KMS-11 (cell line): Measurements from ENCODE around the gene CCDC175.

Experiments
- H2AFZ ChIP-seq: fragments of 200-600 bp; sonication (generic); 2 replicates; pipeline ENCODE4 v1.6.1; 2016; ENCODE audit warnings: antibody characterized with exemption, mixed run types, low read depth
- H3K27ac ChIP-seq: fragments of 200-600 bp; sonication (generic); 2 replicates; pipeline ENCODE4 v1.6.1; 2016; ENCODE audit warnings: mild to moderate bottlenecking, mixed run types
- H3K27me3 ChIP-seq: fragments of 200-600 bp; sonication (generic); 2 replicates; pipeline ENCODE4 v1.6.1; 2017; ENCODE audit warnings: mild to moderate bottlenecking, low read depth, mixed run types, moderate library complexity; ENCODE audit not compliant: insufficient read depth
- H3K36me3 ChIP-seq: fragments of 200-600 bp; sonication (generic); 2 replicates; pipeline ENCODE4 v1.6.1; 2017; ENCODE audit warnings: mild to moderate bottlenecking, mixed run types; ENCODE audit not compliant: insufficient read depth
- H3K4me1 ChIP-seq: fragments of 200-600 bp; sonication (generic); 2 replicates; pipeline ENCODE4 v1.6.1; 2016; ENCODE audit warnings: mild to moderate bottlenecking, low read depth, mixed run types; ENCODE audit not compliant: poor library complexity, severe bottlenecking
- H3K4me2 ChIP-seq: fragments of 200-600 bp; sonication (generic); 2 replicates; pipeline ENCODE4 v1.7.0; 2016; ENCODE audit warnings: mild to moderate bottlenecking, mixed run types
- H3K4me3 ChIP-seq: fragments of 200-600 bp; sonication (generic); IDR thresholded peaks from 2 replicates; pipeline ENCODE4 v1.6.1; 2017; ENCODE audit warnings: low read depth, low read length, mixed read lengths; ENCODE audit not compliant: insufficient read depth
- H3K79me2 ChIP-seq: fragments of 200-600 bp; sonication (generic); 2 replicates; pipeline ENCODE4 v1.6.1; 2016; ENCODE audit warnings: low read depth, mixed run types; ENCODE audit not compliant: insufficient read depth
- H3K9ac ChIP-seq: fragments of 200-600 bp; sonication (generic); 2 replicates; pipeline ENCODE4 v1.6.1; 2016; ENCODE audit warnings: mild to moderate bottlenecking, mixed run types
- H4K20me1 ChIP-seq: fragments of 200-600 bp; sonication (generic); 2 replicates; pipeline ENCODE4 v1.6.1; 2016; ENCODE audit warnings: mild to moderate bottlenecking, mixed run types; ENCODE audit not compliant: insufficient read depth
- TF ChIP-seq, protein P1 (sequence below): fragments of 200-600 bp; sonication (generic); conservative IDR thresholded peaks from 2 replicates; pipeline ENCODE4 v1.6.1; 2017; ENCODE audit warnings: low read depth, mild to moderate bottlenecking, antibody characterized with exemption, low read length, moderate library complexity, mixed read lengths

CCDC175 gene

GRCh38 chr14:59564366-59564765 is 12.2 kb downstream of the CCDC175 start:
- Histone ChIP-seq H3K27ac (no peak overlapping the region), H2AFZ (no peak overlapping the region), H3K36me3 (no peaks in the 10 kb centered on the region), H3K4me2 (no peak overlapping the region), H3K79me2 (no peaks in the 10 kb centered on the region), H3K4me1 (no peaks in the 10 kb centered on the region), H3K9ac (no peak overlapping the region), H3K4me3 (no peak overlapping the region), H3K27me3 (no peaks in the 10 kb centered on the region), H4K20me1 (no peaks in the 10 kb centered on the region)
- TF ChIP-seq, protein P1, sequence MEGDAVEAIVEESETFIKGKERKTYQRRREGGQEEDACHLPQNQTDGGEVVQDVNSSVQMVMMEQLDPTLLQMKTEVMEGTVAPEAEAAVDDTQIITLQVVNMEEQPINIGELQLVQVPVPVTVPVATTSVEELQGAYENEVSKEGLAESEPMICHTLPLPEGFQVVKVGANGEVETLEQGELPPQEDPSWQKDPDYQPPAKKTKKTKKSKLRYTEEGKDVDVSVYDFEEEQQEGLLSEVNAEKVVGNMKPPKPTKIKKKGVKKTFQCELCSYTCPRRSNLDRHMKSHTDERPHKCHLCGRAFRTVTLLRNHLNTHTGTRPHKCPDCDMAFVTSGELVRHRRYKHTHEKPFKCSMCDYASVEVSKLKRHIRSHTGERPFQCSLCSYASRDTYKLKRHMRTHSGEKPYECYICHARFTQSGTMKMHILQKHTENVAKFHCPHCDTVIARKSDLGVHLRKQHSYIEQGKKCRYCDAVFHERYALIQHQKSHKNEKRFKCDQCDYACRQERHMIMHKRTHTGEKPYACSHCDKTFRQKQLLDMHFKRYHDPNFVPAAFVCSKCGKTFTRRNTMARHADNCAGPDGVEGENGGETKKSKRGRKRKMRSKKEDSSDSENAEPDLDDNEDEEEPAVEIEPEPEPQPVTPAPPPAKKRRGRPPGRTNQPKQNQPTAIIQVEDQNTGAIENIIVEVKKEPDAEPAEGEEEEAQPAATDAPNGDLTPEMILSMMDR: no peak

- H3K4me2 ChIP-seq: no peak overlapping the region
- TF ChIP-seq, protein P1: no peak
- no peaks in the 10 kb centered on the region for H3K79me2 ChIP-seq
- H3K4me1 ChIP-seq: no peaks in the 10 kb centered on the region
- H3K27me3 ChIP-seq: no peaks in the 10 kb centered on the region
- no peak overlapping the region for H3K27ac ChIP-seq
- H3K4me3 ChIP-seq: no peak overlapping the region
- no peak overlapping the region for H3K9ac ChIP-seq
- H2AFZ ChIP-seq: no peak overlapping the region
- H4K20me1 ChIP-seq: no peaks in the 10 kb centered on the region
- H3K36me3 ChIP-seq: no peaks in the 10 kb centered on the region
These were observed 29.3 kb downstream of the CCDC175 start for GRCh38 chr14:59547310-59547709.

DNA sequence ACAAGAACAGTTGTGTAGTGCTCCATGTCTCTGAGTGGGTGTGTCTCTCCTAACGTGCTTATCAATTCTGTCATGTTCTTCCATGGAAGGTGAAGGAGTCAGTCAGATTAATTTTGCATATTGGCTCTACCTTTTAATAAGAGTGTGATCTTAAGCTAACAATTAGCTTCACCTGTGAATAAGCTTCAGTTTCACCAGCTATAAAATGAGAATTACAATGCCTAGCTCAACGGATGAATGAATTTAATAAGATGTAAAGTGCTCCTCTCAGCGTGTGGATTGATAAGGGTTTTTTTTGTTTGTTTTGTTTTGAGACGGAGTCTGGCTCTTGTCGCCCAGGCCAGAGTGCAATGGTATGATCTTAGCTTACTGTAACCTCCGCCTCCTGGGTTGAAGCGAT is 32.7 kb downstream of the CCDC175 start:
- no peak overlapping the region for H3K4me3 ChIP-seq
- H3K36me3 ChIP-seq: no peaks in the 10 kb centered on the region
- no peaks in the 10 kb centered on the region for H3K27me3 ChIP-seq
- no peak overlapping the region for H3K9ac ChIP-seq
- H2AFZ ChIP-seq: no peak overlapping the region
- no peaks in the 10 kb centered on the region for H4K20me1 ChIP-seq
- TF ChIP-seq, protein P1: no peak
- no peaks in the 10 kb centered on the region for H3K4me1 ChIP-seq
- H3K79me2 ChIP-seq: no peaks in the 10 kb centered on the region
- H3K27ac ChIP-seq: no peak overlapping the region
- no peak overlapping the region for H3K4me2 ChIP-seq

DNA sequence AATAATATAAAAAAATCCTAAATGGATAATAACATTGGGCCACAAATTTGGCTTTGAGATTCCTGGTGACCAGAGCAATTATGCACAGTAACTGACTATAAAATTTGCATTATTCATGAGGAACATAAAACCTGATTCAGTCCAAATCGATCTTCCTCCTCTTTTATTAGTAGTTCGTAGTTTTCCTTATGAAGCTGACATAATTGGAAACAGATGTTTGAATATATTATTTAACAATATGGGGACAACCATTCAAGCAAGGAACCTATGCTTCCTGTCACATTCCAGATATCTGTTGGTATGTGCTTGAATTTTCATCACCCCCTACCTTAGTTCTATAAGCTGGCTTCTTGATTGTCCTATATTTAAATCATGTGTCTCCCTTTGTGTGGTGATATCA is 34.9 kb downstream of the CCDC175 start:
- no peak overlapping the region for H3K4me3 ChIP-seq
- no peaks in the 10 kb centered on the region for H3K79me2 ChIP-seq
- H3K27me3 ChIP-seq: no peaks in the 10 kb centered on the region
- TF ChIP-seq, protein P1: no peak
- no peak overlapping the region for H3K4me2 ChIP-seq
- H4K20me1 ChIP-seq: no peaks in the 10 kb centered on the region
- no peaks in the 10 kb centered on the region for H3K36me3 ChIP-seq
- no peaks in the 10 kb centered on the region for H3K4me1 ChIP-seq
- no peak overlapping the region for H2AFZ ChIP-seq
- no peak overlapping the region for H3K9ac ChIP-seq
- H3K27ac ChIP-seq: no peak overlapping the region
